Epithelial cell of proximal tubule (primary cell): Measurements from ENCODE around the gene TRMT5. TPM values are rescaled to one million over a fixed set of nuclear protein-coding genes. Genes with fewer than 3 reads are reported as not detected.

Experiments used
- DNase-seq: peaks from one replicate; pipeline ENCODE4 v3.0.0-alpha.2; 2011; ENCODE audit warnings: low read depth
- H3K4me3 ChIP-seq: 2 replicates; pipeline ENCODE4 v1.5.1; 2011; ENCODE audit warnings: low read depth, mild to moderate bottlenecking, low read length
- total RNA-seq: library from RNA; depleted of rRNA; stranded (reverse); fragments of >200 nt; gene quantifications from 2 replicates; pipeline ENCODE4 v1.2.3, GENCODE V29; 2015
- TF ChIP-seq, protein P1 (sequence below): conservative IDR thresholded peaks from 2 replicates; pipeline ENCODE4 v1.5.1; 2012; ENCODE audit warnings: low read depth, mild to moderate bottlenecking, low read length

TRMT5 gene
- total RNA-seq, 1 donor from 2014 or later, result 11.6 TPM

DNA sequence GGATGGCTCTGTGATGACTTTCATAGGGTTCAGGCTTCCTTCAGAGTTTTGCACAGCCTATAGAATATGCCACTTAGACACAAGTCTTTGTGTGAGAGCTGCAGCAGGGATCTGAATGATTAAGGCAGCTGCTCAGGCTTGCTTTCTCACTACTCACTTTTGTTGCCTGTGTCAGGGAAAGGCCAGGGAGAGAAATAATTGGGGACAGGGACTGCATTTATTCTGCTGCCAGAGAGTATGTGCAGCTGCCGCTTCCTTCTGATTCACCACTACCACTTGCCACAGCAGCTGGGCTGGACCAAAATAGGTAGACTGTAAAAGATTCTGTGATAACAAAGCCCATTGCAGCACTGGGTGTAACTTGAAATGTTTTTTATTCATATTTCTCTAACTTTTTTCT, 49.7 kb downstream of the TRMT5 start:
- H3K4me3 ChIP-seq, result no peak overlapping the region
- no peak for DNase-seq
- TF ChIP-seq, protein P1, sequence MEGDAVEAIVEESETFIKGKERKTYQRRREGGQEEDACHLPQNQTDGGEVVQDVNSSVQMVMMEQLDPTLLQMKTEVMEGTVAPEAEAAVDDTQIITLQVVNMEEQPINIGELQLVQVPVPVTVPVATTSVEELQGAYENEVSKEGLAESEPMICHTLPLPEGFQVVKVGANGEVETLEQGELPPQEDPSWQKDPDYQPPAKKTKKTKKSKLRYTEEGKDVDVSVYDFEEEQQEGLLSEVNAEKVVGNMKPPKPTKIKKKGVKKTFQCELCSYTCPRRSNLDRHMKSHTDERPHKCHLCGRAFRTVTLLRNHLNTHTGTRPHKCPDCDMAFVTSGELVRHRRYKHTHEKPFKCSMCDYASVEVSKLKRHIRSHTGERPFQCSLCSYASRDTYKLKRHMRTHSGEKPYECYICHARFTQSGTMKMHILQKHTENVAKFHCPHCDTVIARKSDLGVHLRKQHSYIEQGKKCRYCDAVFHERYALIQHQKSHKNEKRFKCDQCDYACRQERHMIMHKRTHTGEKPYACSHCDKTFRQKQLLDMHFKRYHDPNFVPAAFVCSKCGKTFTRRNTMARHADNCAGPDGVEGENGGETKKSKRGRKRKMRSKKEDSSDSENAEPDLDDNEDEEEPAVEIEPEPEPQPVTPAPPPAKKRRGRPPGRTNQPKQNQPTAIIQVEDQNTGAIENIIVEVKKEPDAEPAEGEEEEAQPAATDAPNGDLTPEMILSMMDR, result no peak

DNA sequence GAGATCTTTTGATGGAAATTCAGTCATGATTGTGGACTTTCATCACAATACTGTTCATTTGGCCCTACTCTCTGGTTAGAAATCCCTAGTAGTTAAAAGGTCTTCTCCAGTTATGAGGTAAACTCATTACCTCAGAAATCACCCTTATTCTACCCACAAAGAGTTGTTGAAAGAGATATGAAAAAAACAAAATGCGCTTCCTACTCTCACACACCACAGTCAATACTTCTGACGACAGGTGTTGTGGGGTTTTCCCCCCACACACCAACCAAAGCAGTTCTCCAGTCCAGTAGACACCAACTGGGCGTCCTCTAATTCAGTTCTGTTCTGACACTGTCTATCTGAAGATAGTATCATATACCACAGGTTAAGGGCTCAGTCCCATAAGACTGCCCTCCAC, 54.9 kb downstream of the TRMT5 start:
- DNase-seq, result no peak
- no peak overlapping the region for H3K4me3 ChIP-seq
- TF ChIP-seq, protein P1, result no peak

DNA sequence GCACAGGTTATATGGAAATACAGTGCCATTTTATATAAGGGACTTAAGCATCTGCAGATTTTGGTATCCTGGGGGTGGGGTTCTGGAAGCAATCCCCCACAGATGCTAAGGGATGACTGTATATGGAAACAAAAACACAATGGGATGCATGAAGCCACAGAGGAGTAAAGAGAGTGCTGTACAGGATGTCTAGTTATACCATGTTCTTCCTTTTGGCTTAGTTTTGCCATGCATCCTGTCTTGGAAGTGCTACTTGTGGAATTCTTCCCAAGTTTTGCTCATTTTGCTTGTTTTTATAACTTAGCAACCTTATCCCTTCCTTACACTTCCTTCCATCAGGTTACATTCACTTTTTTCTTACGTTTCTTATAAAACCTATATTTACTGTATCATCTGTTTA, 55.6 kb downstream of the TRMT5 start:
- TF ChIP-seq, protein P1, result no peak
- H3K4me3 ChIP-seq, result no peak overlapping the region
- DNase-seq, result no peak

DNA sequence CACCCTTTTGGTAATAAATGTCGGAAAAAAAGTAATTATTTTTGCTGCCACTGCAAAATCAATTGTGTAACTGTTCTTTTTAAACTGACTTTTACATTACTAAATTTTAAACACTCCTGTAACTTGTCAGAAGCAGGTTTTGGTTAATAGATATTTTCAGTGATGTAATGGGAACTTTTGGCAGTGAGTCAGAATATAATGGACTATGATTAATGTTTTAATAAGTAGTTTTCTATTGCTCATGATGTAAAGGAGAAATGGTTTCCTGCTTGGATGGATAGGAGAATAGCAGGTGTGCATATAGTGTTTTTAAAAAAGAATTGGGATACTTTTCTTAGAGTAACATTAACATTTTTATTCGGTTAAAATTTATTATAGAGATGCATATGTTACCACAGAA, 58.8 kb downstream of the TRMT5 start:
- no peak overlapping the region for H3K4me3 ChIP-seq
- DNase-seq, result no peak
- TF ChIP-seq, protein P1, result no peak

Other genes with a start within 250 kb of the TRMT5 start
- gene MNAT1, start 246.3 kb downstream of the TRMT5 start, total RNA-seq, result 57.2 and 75.4 TPM in 2 replicates
- 14.1 and 15.6 TPM in 2 replicates for gene SLC38A6, start 166 bp upstream of the TRMT5 start, total RNA-seq